HG03097 (cell line): ENCODE results near the gene KCTD3.

ENCODE experiments used
- ATAC-seq: cut with Tn5 transposase; IDR thresholded peaks from one replicate; pipeline ENCODE4 v1.9.1; 2021; ENCODE audit not compliant: unreplicated experiment, low FRiP score

KCTD3 gene

GRCh38 chr1:215650446-215651149, 83.5 kb downstream of the KCTD3 start:
- ATAC-seq, result no peak

- ATAC-seq, result no peak
Measured at GRCh38 chr1:215651867-215652266, 84.8 kb downstream of the KCTD3 start.

GRCh38 chr1:215652371-215652770, 85.3 kb downstream of the KCTD3 start:
- ATAC-seq, result no peak

- ATAC-seq, result no peak
Measured at GRCh38 chr1:215657047-215657446, 89.9 kb downstream of the KCTD3 start.

GRCh38 chr1:215660259-215660658, 93.2 kb downstream of the KCTD3 start:
- ATAC-seq, result no peak

GRCh38 chr1:215661033-215661432, 93.9 kb downstream of the KCTD3 start:
- no peak for ATAC-seq

GRCh38 chr1:215665215-215665614, 98.1 kb downstream of the KCTD3 start:
- ATAC-seq, result no peak

- no peak for ATAC-seq
Measured at GRCh38 chr1:215667761-215668160, 100.7 kb downstream of the KCTD3 start.

GRCh38 chr1:215669806-215670491, 102.8 kb downstream of the KCTD3 start:
- ATAC-seq, result no peak
